GM23338 (cell line): Measurements from ENCODE around the gene PRAMEF17. TPM values are rescaled to one million over a fixed set of nuclear protein-coding genes. Genes with fewer than 3 reads are reported as not detected.

Source experiments
- ATAC-seq: fragments of 200-7000 bp; cut with Tn5 transposase; 3 replicates; pipeline ENCODE4 v1.9.1; 2020
- DNase-seq: peaks from one replicate; pipeline ENCODE4 v3.0.0-alpha.2; 2015; ENCODE audit warnings: low spot score
- H2AFZ ChIP-seq: fragments of 200-600 bp; sonication (generic); 2 replicates; pipeline ENCODE4 v1.8.0; 2016; ENCODE audit warnings: antibody characterized with exemption, mild to moderate bottlenecking, moderate library complexity
- H3F3A ChIP-seq: fragments of 200-600 bp; sonication (generic); replicated peaks from 2 replicates; pipeline ENCODE4 v1.8.0; 2017; ENCODE audit warnings: antibody characterized with exemption, mixed run types, low read depth
- H3K27ac ChIP-seq: fragments of 200-600 bp; sonication (generic); 2 replicates; pipeline ENCODE4 v1.6.1; 2016; ENCODE audit warnings: low read depth
- H3K27me3 ChIP-seq: fragments of 200-600 bp; sonication (generic); 2 replicates; pipeline ENCODE4 v1.8.0; 2016; ENCODE audit warnings: mild to moderate bottlenecking, mixed run types, moderate library complexity; ENCODE audit not compliant: insufficient read depth
- H3K36me3 ChIP-seq: fragments of 200-600 bp; sonication (generic); 2 replicates; pipeline ENCODE4 v1.8.0; 2016; ENCODE audit warnings: mild to moderate bottlenecking; ENCODE audit not compliant: insufficient read depth
- H3K4me1 ChIP-seq: fragments of 200-600 bp; sonication (generic); 2 replicates; pipeline ENCODE4 v1.8.0; 2016; ENCODE audit warnings: mild to moderate bottlenecking, moderate library complexity; ENCODE audit not compliant: insufficient read depth
- H3K4me2 ChIP-seq: fragments of 200-600 bp; sonication (generic); 2 replicates; pipeline ENCODE4 v1.7.1; 2017; ENCODE audit warnings: mixed run types
- H3K4me3 ChIP-seq: fragments of 200-600 bp; sonication (generic); 2 replicates; pipeline ENCODE4 v1.6.1; 2016; ENCODE audit warnings: mixed run types
- H3K79me2 ChIP-seq: fragments of 200-600 bp; sonication (generic); replicated peaks from 2 replicates; pipeline ENCODE4 v1.8.0; 2017; ENCODE audit warnings: mild to moderate bottlenecking; ENCODE audit not compliant: insufficient read depth
- H3K9me2 ChIP-seq: fragments of 200-600 bp; sonication (generic); 2 replicates; pipeline ENCODE4 v1.8.0; 2017; ENCODE audit not compliant: insufficient read depth
- H4K20me1 ChIP-seq: fragments of 200-600 bp; sonication (generic); replicated peaks from 2 replicates; pipeline ENCODE4 v1.8.0; 2017; ENCODE audit warnings: mild to moderate bottlenecking; ENCODE audit not compliant: insufficient read depth
- H3K27ac Mint-ChIP-seq: 2 replicates; pipeline ENCODE4 v1.8.0; 2020; ENCODE audit warnings: inconsistent platforms, mild to moderate bottlenecking, moderate library complexity, mixed read lengths
- H3K27me3 Mint-ChIP-seq: 3 replicates; pipeline ENCODE4 v1.8.0; 2022; ENCODE audit warnings: low read depth, mild to moderate bottlenecking, moderate library complexity, mixed read lengths, inconsistent platforms; ENCODE audit not compliant: insufficient read depth, poor library complexity
- H3K36me3 Mint-ChIP-seq: 3 replicates; pipeline ENCODE4 v1.8.0; 2021; ENCODE audit warnings: low read depth, mild to moderate bottlenecking, inconsistent platforms, moderate library complexity, mixed read lengths
- H3K4me1 Mint-ChIP-seq: 3 replicates; pipeline ENCODE4 v1.8.0; 2020; ENCODE audit warnings: mild to moderate bottlenecking, inconsistent platforms, mixed read lengths
- H3K4me3 Mint-ChIP-seq: 3 replicates; pipeline ENCODE4 v1.8.0; 2021; ENCODE audit warnings: moderate library complexity, mild to moderate bottlenecking, inconsistent platforms, mixed read lengths
- H3K9me3 Mint-ChIP-seq: 3 replicates; pipeline ENCODE4 v1.8.0; 2020; ENCODE audit warnings: moderate library complexity, mild to moderate bottlenecking, inconsistent platforms, mixed read lengths
- CREB1 ChIP-seq: fragments of 250-450 bp; sonication (Bioruptor Pico); IDR thresholded peaks from 2 replicates; pipeline ENCODE4 v1.5.0; 2020; ENCODE audit warnings: low read depth, mild to moderate bottlenecking, moderate library complexity
- EZH2 ChIP-seq: fragments of 200-600 bp; sonication (generic); IDR thresholded peaks from one replicate; pipeline ENCODE4 v1.8.0; 2017; ENCODE audit warnings: antibody characterized with exemption, mild to moderate bottlenecking, low read depth; ENCODE audit not compliant: unreplicated experiment
- EZH2phosphoT487 ChIP-seq: fragments of 200-600 bp; sonication (generic); IDR thresholded peaks from one replicate; pipeline ENCODE4 v1.8.1; 2018; ENCODE audit warnings: antibody characterized with exemption; ENCODE audit not compliant: unreplicated experiment
- JUNB ChIP-seq: IDR thresholded peaks from one replicate; pipeline ENCODE4 v1.6.1; 2016; ENCODE audit warnings: antibody characterized with exemption; ENCODE audit not compliant: unreplicated experiment
- NANOG ChIP-seq: IDR thresholded peaks from 2 replicates; pipeline ENCODE4 v1.6.1; 2016; ENCODE audit warnings: antibody characterized with exemption, borderline replicate concordance
- POLR2AphosphoS5 ChIP-seq: IDR thresholded peaks from 2 replicates; pipeline ENCODE4 v1.6.1; 2016; ENCODE audit warnings: antibody characterized with exemption, low read depth
- STAT1 ChIP-seq: IDR thresholded peaks from one replicate; pipeline ENCODE4 v1.6.1; 2016; ENCODE audit warnings: antibody characterized with exemption; ENCODE audit not compliant: unreplicated experiment
- ZNF114 ChIP-seq: fragments of 250-450 bp; sonication (Bioruptor Pico); IDR thresholded peaks from 2 replicates; pipeline ENCODE4 v1.5.0; 2020; ENCODE audit warnings: mild to moderate bottlenecking, moderate library complexity
- ZNF331 ChIP-seq: fragments of 250-450 bp; sonication (Bioruptor Pico); IDR thresholded peaks from 2 replicates; pipeline ENCODE4 v1.5.0; 2020; ENCODE audit warnings: low read depth, mild to moderate bottlenecking, moderate library complexity
- polyA plus RNA-seq: library from polyadenylated mRNA; unstranded; fragments of >200 nt; fragmentation: Nextera tagmentation; extraction: Ambion mirVana; gene quantifications from 2 replicates; pipeline ENCODE4 v1.2.1, GENCODE V29; 2016
- total RNA-seq: library from RNA; depleted of rRNA; stranded (reverse); fragments of >200 nt; shearing (Covaris generic); gene quantifications from 2 replicates; pipeline ENCODE4 v1.2.3, GENCODE V29; 2014
- TF ChIP-seq, protein P1 (sequence below): fragments of 250-450 bp; sonication (Bioruptor Pico); IDR thresholded peaks from 2 replicates; pipeline ENCODE4 v1.5.0; 2020; ENCODE audit warnings: mild to moderate bottlenecking, moderate library complexity
- TF ChIP-seq, protein P2 (sequence below): IDR thresholded peaks from 2 replicates; pipeline ENCODE4 v1.6.1; 2016; ENCODE audit warnings: antibody characterized with exemption

The PRAMEF17 gene
- total and polyA plus RNA-seq, 2 experiments from 2014 or later: not detected

GRCh38 chr1:13430495-13430894 is 41.1 kb downstream of the PRAMEF17 start:
- Mint-ChIP-seq H3K4me3 (no peak overlapping the region), H3K4me1 (no peaks in the 10 kb centered on the region), H3K9me3 (peaks cover 97% of the 10 kb centered on the region), H3K27ac (no peak overlapping the region), H3K36me3 (peaks cover 31% of the 10 kb centered on the region), H3K27me3 (peaks cover 5% of the 10 kb centered on the region)
- TF ChIP-seq, protein P1, sequence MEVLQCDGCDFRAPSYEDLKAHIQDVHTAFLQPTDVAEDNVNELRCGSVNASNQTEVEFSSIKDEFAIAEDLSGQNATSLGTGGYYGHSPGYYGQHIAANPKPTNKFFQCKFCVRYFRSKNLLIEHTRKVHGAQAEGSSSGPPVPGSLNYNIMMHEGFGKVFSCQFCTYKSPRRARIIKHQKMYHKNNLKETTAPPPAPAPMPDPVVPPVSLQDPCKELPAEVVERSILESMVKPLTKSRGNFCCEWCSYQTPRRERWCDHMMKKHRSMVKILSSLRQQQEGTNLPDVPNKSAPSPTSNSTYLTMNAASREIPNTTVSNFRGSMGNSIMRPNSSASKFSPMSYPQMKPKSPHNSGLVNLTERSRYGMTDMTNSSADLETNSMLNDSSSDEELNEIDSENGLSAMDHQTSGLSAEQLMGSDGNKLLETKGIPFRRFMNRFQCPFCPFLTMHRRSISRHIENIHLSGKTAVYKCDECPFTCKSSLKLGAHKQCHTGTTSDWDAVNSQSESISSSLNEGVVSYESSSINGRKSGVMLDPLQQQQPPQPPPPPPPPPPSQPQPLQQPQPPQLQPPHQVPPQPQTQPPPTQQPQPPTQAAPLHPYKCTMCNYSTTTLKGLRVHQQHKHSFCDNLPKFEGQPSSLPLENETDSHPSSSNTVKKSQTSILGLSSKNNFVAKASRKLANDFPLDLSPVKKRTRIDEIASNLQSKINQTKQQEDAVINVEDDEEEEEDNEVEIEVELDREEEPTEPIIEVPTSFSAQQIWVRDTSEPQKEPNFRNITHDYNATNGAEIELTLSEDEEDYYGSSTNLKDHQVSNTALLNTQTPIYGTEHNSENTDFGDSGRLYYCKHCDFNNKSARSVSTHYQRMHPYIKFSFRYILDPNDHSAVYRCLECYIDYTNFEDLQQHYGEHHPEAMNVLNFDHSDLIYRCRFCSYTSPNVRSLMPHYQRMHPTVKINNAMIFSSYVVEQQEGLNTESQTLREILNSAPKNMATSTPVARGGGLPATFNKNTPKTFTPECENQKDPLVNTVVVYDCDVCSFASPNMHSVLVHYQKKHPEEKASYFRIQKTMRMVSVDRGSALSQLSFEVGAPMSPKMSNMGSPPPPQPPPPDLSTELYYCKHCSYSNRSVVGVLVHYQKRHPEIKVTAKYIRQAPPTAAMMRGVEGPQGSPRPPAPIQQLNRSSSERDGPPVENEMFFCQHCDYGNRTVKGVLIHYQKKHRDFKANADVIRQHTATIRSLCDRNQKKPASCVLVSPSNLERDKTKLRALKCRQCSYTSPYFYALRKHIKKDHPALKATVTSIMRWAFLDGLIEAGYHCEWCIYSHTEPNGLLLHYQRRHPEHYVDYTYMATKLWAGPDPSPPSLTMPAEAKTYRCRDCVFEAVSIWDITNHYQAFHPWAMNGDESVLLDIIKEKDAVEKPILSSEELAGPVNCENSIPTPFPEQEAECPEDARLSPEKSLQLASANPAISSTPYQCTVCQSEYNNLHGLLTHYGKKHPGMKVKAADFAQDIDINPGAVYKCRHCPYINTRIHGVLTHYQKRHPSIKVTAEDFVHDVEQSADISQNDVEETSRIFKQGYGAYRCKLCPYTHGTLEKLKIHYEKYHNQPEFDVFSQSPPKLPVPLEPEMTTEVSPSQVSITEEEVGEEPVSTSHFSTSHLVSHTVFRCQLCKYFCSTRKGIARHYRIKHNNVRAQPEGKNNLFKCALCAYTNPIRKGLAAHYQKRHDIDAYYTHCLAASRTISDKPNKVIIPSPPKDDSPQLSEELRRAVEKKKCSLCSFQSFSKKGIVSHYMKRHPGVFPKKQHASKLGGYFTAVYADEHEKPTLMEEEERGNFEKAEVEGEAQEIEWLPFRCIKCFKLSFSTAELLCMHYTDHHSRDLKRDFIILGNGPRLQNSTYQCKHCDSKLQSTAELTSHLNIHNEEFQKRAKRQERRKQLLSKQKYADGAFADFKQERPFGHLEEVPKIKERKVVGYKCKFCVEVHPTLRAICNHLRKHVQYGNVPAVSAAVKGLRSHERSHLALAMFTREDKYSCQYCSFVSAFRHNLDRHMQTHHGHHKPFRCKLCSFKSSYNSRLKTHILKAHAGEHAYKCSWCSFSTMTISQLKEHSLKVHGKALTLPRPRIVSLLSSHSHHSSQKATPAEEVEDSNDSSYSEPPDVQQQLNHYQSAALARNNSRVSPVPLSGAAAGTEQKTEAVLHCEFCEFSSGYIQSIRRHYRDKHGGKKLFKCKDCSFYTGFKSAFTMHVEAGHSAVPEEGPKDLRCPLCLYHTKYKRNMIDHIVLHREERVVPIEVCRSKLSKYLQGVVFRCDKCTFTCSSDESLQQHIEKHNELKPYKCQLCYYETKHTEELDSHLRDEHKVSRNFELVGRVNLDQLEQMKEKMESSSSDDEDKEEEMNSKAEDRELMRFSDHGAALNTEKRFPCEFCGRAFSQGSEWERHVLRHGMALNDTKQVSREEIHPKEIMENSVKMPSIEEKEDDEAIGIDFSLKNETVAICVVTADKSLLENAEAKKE: no peak
- TF ChIP-seq JUNB (no peak), POLR2AphosphoS5 (no peak), ZNF331 (CRISPR knock-in tag) (no peak), NANOG (no peak), EZH2phosphoT487 (no peak), STAT1 (no peak), ZNF114 (CRISPR knock-in tag) (no peak), EZH2 (no peak), CREB1 (no peak)
- TF ChIP-seq, protein P2, sequence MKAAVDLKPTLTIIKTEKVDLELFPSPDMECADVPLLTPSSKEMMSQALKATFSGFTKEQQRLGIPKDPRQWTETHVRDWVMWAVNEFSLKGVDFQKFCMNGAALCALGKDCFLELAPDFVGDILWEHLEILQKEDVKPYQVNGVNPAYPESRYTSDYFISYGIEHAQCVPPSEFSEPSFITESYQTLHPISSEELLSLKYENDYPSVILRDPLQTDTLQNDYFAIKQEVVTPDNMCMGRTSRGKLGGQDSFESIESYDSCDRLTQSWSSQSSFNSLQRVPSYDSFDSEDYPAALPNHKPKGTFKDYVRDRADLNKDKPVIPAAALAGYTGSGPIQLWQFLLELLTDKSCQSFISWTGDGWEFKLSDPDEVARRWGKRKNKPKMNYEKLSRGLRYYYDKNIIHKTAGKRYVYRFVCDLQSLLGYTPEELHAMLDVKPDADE: no peak
- Histone ChIP-seq H3K36me3 (no peaks in the 10 kb centered on the region), H3K4me2 (no peak overlapping the region), H4K20me1 (no peaks in the 10 kb centered on the region), H3F3A (no peaks in the 10 kb centered on the region), H3K27me3 (no peaks in the 10 kb centered on the region), H2AFZ (no peak overlapping the region), H3K27ac (no peak overlapping the region), H3K4me1 (no peaks in the 10 kb centered on the region), H3K4me3 (no peak overlapping the region), H3K9me2 (no peaks in the 10 kb centered on the region), H3K79me2 (no peaks in the 10 kb centered on the region)
- ATAC-seq (no peak), DNase-seq (no peak)
